Trophoblast cell (in vitro differentiated cells and primary cell): ENCODE measurements around the gene ACSM5.

Experiments used
- DNase-seq, 2 donors: peaks; one replicate each; pipeline ENCODE4 v3.0.0-alpha.2; 2016
- H2AFZ ChIP-seq: 2 replicates; pipeline ENCODE4 v1.6.1; 2013; ENCODE audit warnings: low read length, moderate library complexity, mild to moderate bottlenecking; ENCODE audit not compliant: insufficient read depth, poor library complexity
- H2AK5ac ChIP-seq: 2 replicates; pipeline ENCODE4 v1.6.1; 2013; ENCODE audit warnings: mild to moderate bottlenecking, low read length
- H2BK120ac ChIP-seq: 2 replicates; pipeline ENCODE4 v1.6.1; 2013; ENCODE audit warnings: low read length, mild to moderate bottlenecking, moderate library complexity; ENCODE audit not compliant: insufficient read depth, poor library complexity
- H2BK12ac ChIP-seq: 2 replicates; pipeline ENCODE4 v1.6.1; 2013; ENCODE audit warnings: mild to moderate bottlenecking, low read length, moderate library complexity
- H2BK5ac ChIP-seq: 2 replicates; pipeline ENCODE4 v1.6.1; 2013; ENCODE audit warnings: low read length, low read depth, moderate library complexity, mild to moderate bottlenecking; ENCODE audit not compliant: poor library complexity
- H3K14ac ChIP-seq: 2 replicates; pipeline ENCODE4 v1.6.1; 2013; ENCODE audit warnings: mild to moderate bottlenecking, low read length
- H3K18ac ChIP-seq: 2 replicates; pipeline ENCODE4 v1.6.1; 2013; ENCODE audit warnings: mild to moderate bottlenecking, low read length
- H3K23ac ChIP-seq: 2 replicates; pipeline ENCODE4 v1.6.1; 2013; ENCODE audit warnings: low read length
- H3K27ac ChIP-seq: 2 replicates; pipeline ENCODE4 v1.5.1; 2013; ENCODE audit warnings: low read depth, mild to moderate bottlenecking, inconsistent platforms, low read length, moderate library complexity
- H3K27me3 ChIP-seq: 2 replicates; pipeline ENCODE4 v1.6.1; 2013; ENCODE audit warnings: inconsistent platforms, mild to moderate bottlenecking, low read length, moderate library complexity; ENCODE audit not compliant: insufficient read depth
- H3K36me3 ChIP-seq, 2 experiments: 1 replicate in 1 of 2; 2 replicates in 1 of 2; pipeline ENCODE4 v1.6.1; 2013; ENCODE audit warnings: low read length in 2 of 2, mild to moderate bottlenecking in 2 of 2, moderate library complexity in 1 of 2; ENCODE audit not compliant: insufficient read depth in 2 of 2, control insufficient read depth in 1 of 2
- H3K4ac ChIP-seq: 2 replicates; pipeline ENCODE4 v1.6.1; 2013; ENCODE audit warnings: low read depth, mild to moderate bottlenecking, low read length, moderate library complexity
- H3K4me1 ChIP-seq, 2 experiments: 1 replicate in 1 of 2; 2 replicates in 1 of 2; pipeline ENCODE4 v1.6.1; 2013; ENCODE audit warnings: low read length in 2 of 2, mild to moderate bottlenecking in 2 of 2, moderate library complexity in 1 of 2; ENCODE audit not compliant: insufficient read depth in 2 of 2, control insufficient read depth in 1 of 2
- H3K4me2 ChIP-seq: 2 replicates; pipeline ENCODE4 v1.6.1; 2013; ENCODE audit warnings: inconsistent platforms, mild to moderate bottlenecking, low read length, moderate library complexity
- H3K4me3 ChIP-seq: 2 replicates; pipeline ENCODE4 v1.5.1; 2013; ENCODE audit warnings: mild to moderate bottlenecking, low read depth, low read length, inconsistent platforms
- H3K79me1 ChIP-seq: one replicate; pipeline ENCODE4 v1.6.1; 2013; ENCODE audit warnings: low read length
- H3K79me2 ChIP-seq: 2 replicates; pipeline ENCODE4 v1.6.1; 2013; ENCODE audit warnings: low read length, mild to moderate bottlenecking; ENCODE audit not compliant: control insufficient read depth, insufficient read depth, poor library complexity
- H3K9ac ChIP-seq: 2 replicates; pipeline ENCODE4 v1.6.1; 2013; ENCODE audit warnings: mild to moderate bottlenecking, low read length
- H3K9me3 ChIP-seq: 2 replicates; pipeline ENCODE4 v1.6.1; 2013; ENCODE audit warnings: low read depth, mild to moderate bottlenecking, control low read depth, inconsistent platforms, low read length; ENCODE audit not compliant: insufficient read depth
- H4K12ac ChIP-seq: 2 replicates; pipeline ENCODE4 v1.6.1; 2013; ENCODE audit warnings: low read depth, mild to moderate bottlenecking, low read length, moderate library complexity
- H4K8ac ChIP-seq: 2 replicates; pipeline ENCODE4 v1.6.1; 2013; ENCODE audit warnings: low read depth, mild to moderate bottlenecking, low read length, moderate library complexity
- H4K91ac ChIP-seq: one replicate; pipeline ENCODE4 v1.6.1; 2013; ENCODE audit warnings: low read depth, mild to moderate bottlenecking, low read length, moderate library complexity
- WGBS: extraction: QIAGEN DNeasy Blood & Tissue Kit; methylation state at CpG from one replicate; pipeline ENCODE4 v1.1.7; 2013; ENCODE audit warnings: missing lambda C conversion rate; ENCODE audit not compliant: insufficient read length, insufficient coverage; ENCODE audit errors: extremely low coverage; 5-methylcytosine and 5-hydroxymethylcytosine counted together

Gene ACSM5

GRCh38 chr16:20382202-20382948 is 27.0 kb upstream of the ACSM5 start:
- H3K9ac ChIP-seq = no peak overlapping the region
- no peaks in the 10 kb centered on the region for H3K79me2 ChIP-seq
- no peak overlapping the region for H2BK5ac ChIP-seq
- no peaks in the 10 kb centered on the region for H3K4me1 ChIP-seq
- DNase-seq = no peak
- H4K91ac ChIP-seq = no peak overlapping the region
- H3K27me3 ChIP-seq = no peaks in the 10 kb centered on the region
- H3K14ac ChIP-seq = no peak overlapping the region
- H3K23ac ChIP-seq = no peak overlapping the region
- H3K18ac ChIP-seq = no peak overlapping the region
- no peaks in the 10 kb centered on the region for H3K36me3 ChIP-seq
- no peak overlapping the region for H2AFZ ChIP-seq
- H2AK5ac ChIP-seq = no peak overlapping the region
- no peak overlapping the region for H3K4me2 ChIP-seq
- H3K4me3 ChIP-seq = no peak overlapping the region
- H4K8ac ChIP-seq = no peak overlapping the region
- H3K27ac ChIP-seq = no peak overlapping the region
- no peak overlapping the region for H2BK120ac ChIP-seq
- no peaks in the 10 kb centered on the region for H3K9me3 ChIP-seq
- no peak overlapping the region for H4K12ac ChIP-seq
- WGBS = no CpG with 5 or more reads among the region's 7 CpGs
- H3K4ac ChIP-seq = no peak overlapping the region
- H3K79me1 ChIP-seq = no peaks in the 10 kb centered on the region
- H2BK12ac ChIP-seq = no peak overlapping the region

GRCh38 chr16:20383106-20384029 is 26.0 kb upstream of the ACSM5 start:
- no peak overlapping the region for H3K23ac ChIP-seq
- DNase-seq = peak; percentile 64 to 86
- no peak overlapping the region for H3K27ac ChIP-seq
- H3K9me3 ChIP-seq = no peaks in the 10 kb centered on the region
- H4K8ac ChIP-seq = no peak overlapping the region
- no peak overlapping the region for H3K4ac ChIP-seq
- H2BK12ac ChIP-seq = no peak overlapping the region
- WGBS = no CpG with 5 or more reads among the region's 11 CpGs
- no peak overlapping the region for H3K9ac ChIP-seq
- H3K36me3 ChIP-seq = no peaks in the 10 kb centered on the region
- no peak overlapping the region for H4K12ac ChIP-seq
- H2AK5ac ChIP-seq = no peak overlapping the region
- H4K91ac ChIP-seq = no peak overlapping the region
- H3K4me2 ChIP-seq = no peak overlapping the region
- no peak overlapping the region for H3K4me3 ChIP-seq
- H3K14ac ChIP-seq = no peak overlapping the region
- no peaks in the 10 kb centered on the region for H3K79me2 ChIP-seq
- no peaks in the 10 kb centered on the region for H3K27me3 ChIP-seq
- H2BK5ac ChIP-seq = no peak overlapping the region
- no peaks in the 10 kb centered on the region for H3K4me1 ChIP-seq
- no peaks in the 10 kb centered on the region for H3K79me1 ChIP-seq
- no peak overlapping the region for H2AFZ ChIP-seq
- no peak overlapping the region for H3K18ac ChIP-seq
- no peak overlapping the region for H2BK120ac ChIP-seq

GRCh38 chr16:20385844-20386832 is 23.2 kb upstream of the ACSM5 start:
- peak; percentile 33 to 81 for DNase-seq
- Histone ChIP-seq H4K8ac (no peak overlapping the region), H3K27me3 (no peaks in the 10 kb centered on the region), H4K91ac (no peak overlapping the region), H3K36me3 (no peaks in the 10 kb centered on the region), H3K9ac (no peak overlapping the region), H3K27ac (no peak overlapping the region), H2BK12ac (no peak overlapping the region), H2BK120ac (no peak overlapping the region), H3K18ac (no peak overlapping the region), H3K79me1 (no peaks in the 10 kb centered on the region), H3K4me1 (no peaks in the 10 kb centered on the region), H3K9me3 (no peaks in the 10 kb centered on the region), H3K14ac (no peak overlapping the region), H3K4ac (no peak overlapping the region), H3K23ac (no peak overlapping the region), H3K4me2 (peak overlapping the region; percentile 20), H4K12ac (no peak overlapping the region), H2BK5ac (no peak overlapping the region), H2AFZ (no peak overlapping the region), H2AK5ac (no peak overlapping the region), H3K79me2 (no peaks in the 10 kb centered on the region), H3K4me3 (no peak overlapping the region)
- WGBS = no CpG with 5 or more reads among the region's 30 CpGs

- Histone ChIP-seq H4K8ac (no peak overlapping the region), H4K12ac (no peak overlapping the region), H2BK12ac (no peak overlapping the region), H2AFZ (no peak overlapping the region), H3K4ac (no peak overlapping the region), H2BK120ac (no peak overlapping the region), H3K18ac (no peak overlapping the region), H3K27me3 (no peaks in the 10 kb centered on the region), H4K91ac (no peak overlapping the region), H3K23ac (no peak overlapping the region), H2BK5ac (no peak overlapping the region), H3K79me1 (no peaks in the 10 kb centered on the region), H3K4me3 (no peak overlapping the region), H3K4me1 (no peaks in the 10 kb centered on the region), H3K9me3 (peaks cover 2% of the 10 kb centered on the region), H3K9ac (no peak overlapping the region), H3K27ac (no peak overlapping the region), H3K79me2 (no peaks in the 10 kb centered on the region), H2AK5ac (no peak overlapping the region), H3K36me3 (no peaks in the 10 kb centered on the region), H3K4me2 (no peak overlapping the region), H3K14ac (no peak overlapping the region)
- no peak for DNase-seq
- WGBS = no CpG with 5 or more reads among the region's 3 CpGs
These were observed 21.4 kb upstream of the ACSM5 start for GRCh38 chr16:20387978-20388377.
